Duodenal mucosa (tissue), 2 donors: Measurements from ENCODE around the gene OTOG.

Experiments used
- H3K27ac ChIP-seq: one replicate; pipeline ENCODE4 v1.7.0; 2013; ENCODE audit warnings: low read depth, low read length
- H3K27me3 ChIP-seq, 2 donors: one replicate each; pipeline ENCODE4 v1.7.0; 2013; ENCODE audit warnings: low read length in 2 of 2, control low read depth in 1 of 2; ENCODE audit not compliant: insufficient read depth in 2 of 2, control insufficient read depth in 1 of 2
- H3K36me3 ChIP-seq, 2 donors: one replicate each; pipeline ENCODE4 v1.7.0; 2013; ENCODE audit warnings: low read length in 2 of 2, control low read depth in 1 of 2; ENCODE audit not compliant: insufficient read depth in 2 of 2, control insufficient read depth in 1 of 2
- H3K4me1 ChIP-seq, 2 donors: one replicate each; pipeline ENCODE4 v1.7.0; 2013; ENCODE audit warnings: low read length in 2 of 2, control low read depth in 1 of 2; ENCODE audit not compliant: insufficient read depth in 2 of 2, control insufficient read depth in 1 of 2
- H3K4me3 ChIP-seq, 2 donors: one replicate each; pipeline ENCODE4 v1.7.0; 2013; ENCODE audit warnings: low read length in 2 of 2, low read depth in 1 of 2
- H3K9ac ChIP-seq, 2 donors: one replicate each; pipeline ENCODE4 v1.7.0; 2013; ENCODE audit warnings: low read length in 2 of 2, low read depth in 1 of 2
- H3K9me3 ChIP-seq, 2 donors: one replicate each; pipeline ENCODE4 v1.7.0; 2013; ENCODE audit warnings: low read length in 2 of 2, control low read depth in 1 of 2; ENCODE audit not compliant: control insufficient read depth in 1 of 2

The OTOG gene

DNA sequence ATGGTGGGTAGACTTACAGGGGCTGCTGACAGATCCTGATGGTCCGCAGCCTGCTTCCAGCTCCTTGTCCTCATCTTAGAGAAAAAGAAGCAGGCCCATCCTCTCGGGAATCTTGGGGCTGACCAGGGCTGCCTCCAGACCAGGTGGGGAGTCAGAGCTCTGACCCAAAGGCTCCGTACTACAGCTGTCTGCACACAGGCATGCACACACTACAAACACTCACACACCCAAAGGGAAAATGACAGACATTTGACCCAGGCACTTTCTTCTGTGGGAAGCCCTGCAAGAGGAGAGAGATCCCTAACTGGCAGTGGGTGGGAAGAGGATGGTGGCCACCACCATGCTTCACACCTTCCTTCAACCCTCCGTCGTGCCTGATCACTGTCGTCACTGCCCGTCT lies 125.4 kb downstream of the OTOG start:
- H3K9me3 ChIP-seq: peaks cover 4 to 5% of the 10 kb centered on the region in 2 donors
- no peaks in the 10 kb centered on the region for H3K27me3 ChIP-seq
- H3K36me3 ChIP-seq: no peaks in the 10 kb centered on the region
- no peak overlapping the region for H3K4me3 ChIP-seq
- H3K27ac ChIP-seq: no peak overlapping the region
- H3K4me1 ChIP-seq: no peaks in the 10 kb centered on the region
- no peak overlapping the region for H3K9ac ChIP-seq

GRCh38 chr11:17673951-17674350 lies 126.9 kb downstream of the OTOG start:
- no peak overlapping the region for H3K9ac ChIP-seq
- H3K27me3 ChIP-seq: no peaks in the 10 kb centered on the region
- H3K4me1 ChIP-seq: no peaks in the 10 kb centered on the region
- peaks cover 4 to 5% of the 10 kb centered on the region in 2 donors for H3K9me3 ChIP-seq
- no peak overlapping the region for H3K27ac ChIP-seq
- H3K36me3 ChIP-seq: no peaks in the 10 kb centered on the region
- no peak overlapping the region for H3K4me3 ChIP-seq

DNA sequence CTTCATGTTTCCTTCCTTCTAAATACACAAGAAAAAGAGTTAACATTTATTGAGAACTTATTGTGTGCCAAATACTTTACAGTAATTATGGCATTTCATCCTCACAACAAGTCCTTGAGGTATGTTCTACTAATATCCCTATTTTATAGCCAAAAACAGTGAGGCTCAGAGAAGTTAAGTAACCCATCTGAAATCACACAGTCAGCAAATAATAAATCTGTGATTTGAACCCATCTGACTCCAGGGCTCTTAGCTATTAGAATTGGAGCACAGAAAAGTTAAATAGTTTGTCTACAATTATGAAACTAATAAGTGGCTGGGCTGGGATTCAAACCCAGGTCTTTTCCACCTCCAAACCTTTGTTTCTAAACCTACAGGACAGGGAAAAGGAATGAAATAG lies 135.8 kb downstream of the OTOG start:
- Histone ChIP-seq H3K4me1 (no peaks in the 10 kb centered on the region), H3K4me3 (no peak overlapping the region), H3K9me3 (no peaks in the 10 kb centered on the region), H3K36me3 (no peaks in the 10 kb centered on the region), H3K9ac (no peak overlapping the region), H3K27ac (no peak overlapping the region), H3K27me3 (peaks cover 3% of the 10 kb centered on the region in 2 donors)

DNA sequence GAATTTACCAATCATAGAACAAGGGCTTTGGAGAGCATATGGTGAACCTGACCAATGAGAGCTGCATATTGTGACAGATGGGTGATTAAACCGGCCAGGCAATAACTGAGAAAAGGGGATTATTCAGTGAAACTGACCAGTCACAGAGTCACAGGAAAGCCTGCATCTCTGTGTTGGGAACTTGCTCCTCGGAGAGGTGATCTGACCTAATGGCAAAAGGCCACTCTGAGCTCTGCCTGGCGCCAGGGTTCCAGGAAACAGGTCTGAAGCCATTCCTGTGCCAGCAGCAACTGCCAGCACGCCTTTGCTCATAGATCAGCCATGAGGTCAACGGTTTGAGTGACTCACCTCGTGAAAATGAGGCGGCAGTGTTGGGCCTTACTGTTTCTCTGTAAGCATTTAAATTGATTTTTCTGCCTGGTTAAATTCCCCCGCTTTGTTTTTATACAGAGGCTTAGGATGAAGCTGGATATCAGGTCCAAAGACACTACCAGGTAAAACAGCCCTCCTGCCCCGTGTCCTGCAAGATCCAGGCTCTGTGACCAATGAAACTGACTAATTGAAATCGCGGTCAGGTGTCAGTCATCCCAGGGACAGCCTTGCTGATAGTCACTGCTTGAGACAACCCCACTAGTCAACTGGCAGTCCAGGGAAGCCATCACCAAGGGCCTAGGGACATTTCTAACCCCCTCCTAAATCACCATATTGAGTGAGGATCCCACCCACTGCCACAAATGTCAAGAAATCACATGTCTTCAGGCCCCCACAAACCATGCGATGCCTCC lies 136.5 kb downstream of the OTOG start:
- Histone ChIP-seq H3K4me3 (no peak overlapping the region), H3K9me3 (no peaks in the 10 kb centered on the region), H3K36me3 (no peaks in the 10 kb centered on the region), H3K27ac (no peak overlapping the region), H3K4me1 (no peaks in the 10 kb centered on the region), H3K9ac (no peak overlapping the region), H3K27me3 (peaks cover 3% of the 10 kb centered on the region in 2 donors)

DNA sequence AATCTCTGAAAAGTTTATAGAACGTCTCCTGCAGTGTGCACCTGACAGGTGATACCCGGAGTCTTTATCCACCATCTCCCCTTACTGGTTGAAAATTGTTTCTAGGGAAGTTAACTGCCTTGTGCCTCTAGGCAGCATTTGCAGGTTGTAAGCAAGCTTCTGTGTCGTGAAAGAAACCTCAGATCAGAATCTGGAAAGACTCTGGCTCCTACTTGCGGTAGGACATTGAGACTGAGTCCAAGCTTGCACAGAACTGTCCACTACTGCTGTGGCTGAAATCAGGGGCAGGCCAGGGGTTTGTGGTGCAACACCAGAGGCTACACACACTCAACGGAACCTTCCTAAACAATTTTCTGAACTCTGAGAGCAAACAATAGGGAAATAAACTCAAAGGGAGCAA lies 137.5 kb downstream of the OTOG start:
- Histone ChIP-seq H3K27ac (no peak overlapping the region), H3K9me3 (no peaks in the 10 kb centered on the region), H3K4me3 (no peak overlapping the region), H3K4me1 (no peaks in the 10 kb centered on the region), H3K36me3 (no peaks in the 10 kb centered on the region), H3K9ac (no peak overlapping the region), H3K27me3 (peaks cover 3% of the 10 kb centered on the region in 2 donors)

- no peak overlapping the region for H3K27ac ChIP-seq
- no peaks in the 10 kb centered on the region for H3K36me3 ChIP-seq
- H3K4me3 ChIP-seq: no peak overlapping the region
- no peaks in the 10 kb centered on the region for H3K4me1 ChIP-seq
- peaks cover 2 to 3% of the 10 kb centered on the region in 2 donors for H3K27me3 ChIP-seq
- no peak overlapping the region for H3K9ac ChIP-seq
- H3K9me3 ChIP-seq: no peaks in the 10 kb centered on the region
These were observed 139.3 kb downstream of the OTOG start for GRCh38 chr11:17686231-17686980.

DNA sequence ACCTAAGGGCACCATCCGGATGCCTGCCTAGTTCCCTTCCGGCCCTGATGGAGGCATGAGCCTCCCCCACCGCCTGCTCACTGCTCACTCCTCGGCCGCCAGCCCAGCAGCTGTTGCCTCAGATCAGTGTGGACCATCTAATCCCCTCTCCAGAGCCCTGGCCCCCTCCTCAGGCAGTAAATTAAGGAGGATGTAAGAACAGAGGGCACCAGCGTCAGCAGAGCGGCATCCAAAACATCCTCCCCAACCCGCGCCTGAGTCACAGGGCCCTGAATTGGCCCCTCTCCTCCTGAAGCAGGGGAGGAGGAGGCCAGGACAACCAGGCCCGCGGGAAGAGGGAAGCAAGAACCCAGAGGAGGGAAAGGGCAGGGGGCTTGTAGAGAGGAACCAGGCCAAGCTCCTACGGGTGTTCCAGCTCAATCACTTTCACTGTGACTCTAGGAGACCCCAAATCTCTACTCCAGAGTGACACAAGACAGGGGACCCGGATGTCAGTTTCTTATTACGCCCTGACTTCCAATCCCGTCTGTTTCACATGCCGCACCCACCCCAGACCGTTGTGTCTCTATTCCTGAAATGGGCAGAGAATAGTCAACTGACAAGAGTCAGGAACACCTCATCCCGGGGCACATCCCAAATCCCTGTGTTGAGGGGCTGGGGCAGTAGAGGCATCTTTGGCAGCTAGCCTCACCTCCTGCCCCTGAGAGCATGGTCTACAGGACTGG lies 141.0 kb downstream of the OTOG start:
- H3K27ac ChIP-seq: no peak overlapping the region
- no peaks in the 10 kb centered on the region for H3K9me3 ChIP-seq
- no peaks in the 10 kb centered on the region for H3K36me3 ChIP-seq
- no peaks in the 10 kb centered on the region for H3K4me1 ChIP-seq
- peaks cover 5 to 6% of the 10 kb centered on the region in 2 donors for H3K27me3 ChIP-seq
- H3K9ac ChIP-seq: no peak overlapping the region
- H3K4me3 ChIP-seq: no peak overlapping the region

DNA sequence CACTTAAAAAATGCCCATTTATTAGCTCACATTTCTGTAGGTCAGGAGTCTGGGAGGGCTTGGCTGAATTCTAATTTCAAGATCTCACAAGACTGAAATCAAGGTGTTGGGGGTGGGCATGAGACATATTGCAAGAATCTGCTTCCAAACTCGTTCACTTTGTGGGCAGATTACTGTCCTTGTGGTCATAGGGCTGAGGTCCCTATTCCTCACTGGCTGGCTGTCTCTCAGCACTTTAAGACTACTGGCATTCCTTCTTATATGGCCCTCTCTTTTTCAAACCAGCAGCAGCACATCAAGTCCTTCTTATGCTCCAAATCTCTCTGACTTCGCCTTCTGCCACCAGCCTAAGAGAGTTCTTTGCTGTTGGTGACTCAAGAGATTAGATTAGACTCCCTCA lies 144.5 kb downstream of the OTOG start:
- Histone ChIP-seq H3K9me3 (no peaks in the 10 kb centered on the region), H3K27me3 (peaks cover 29 to 30% of the 10 kb centered on the region in 2 donors), H3K9ac (no peak overlapping the region), H3K4me3 (no peak overlapping the region), H3K4me1 (no peaks in the 10 kb centered on the region), H3K36me3 (no peaks in the 10 kb centered on the region), H3K27ac (no peak overlapping the region)

GRCh38 chr11:17691976-17692375 lies 144.9 kb downstream of the OTOG start:
- H3K4me3 ChIP-seq: no peak overlapping the region
- no peaks in the 10 kb centered on the region for H3K4me1 ChIP-seq
- H3K27ac ChIP-seq: no peak overlapping the region
- no peaks in the 10 kb centered on the region for H3K9me3 ChIP-seq
- H3K27me3 ChIP-seq: peaks cover 33 to 34% of the 10 kb centered on the region in 2 donors
- H3K36me3 ChIP-seq: no peaks in the 10 kb centered on the region
- no peak overlapping the region for H3K9ac ChIP-seq

- H3K4me3 ChIP-seq: no peak overlapping the region
- H3K36me3 ChIP-seq: no peaks in the 10 kb centered on the region
- H3K4me1 ChIP-seq: no peaks in the 10 kb centered on the region
- H3K9ac ChIP-seq: no peak overlapping the region
- H3K27me3 ChIP-seq: peaks cover 41 to 43% of the 10 kb centered on the region in 2 donors
- no peak overlapping the region for H3K27ac ChIP-seq
- H3K9me3 ChIP-seq: no peaks in the 10 kb centered on the region
These were observed 145.9 kb downstream of the OTOG start for GRCh38 chr11:17692931-17693330.
